Trophoblast cell (in vitro differentiated cells and primary cell): ENCODE data around the gene LYPD1.

ENCODE experiments used
- DNase-seq, 2 donors: peaks; one replicate each; pipeline ENCODE4 v3.0.0-alpha.2; 2016
- H2AFZ ChIP-seq: 2 replicates; pipeline ENCODE4 v1.6.1; 2013; ENCODE audit warnings: low read length, moderate library complexity, mild to moderate bottlenecking; ENCODE audit not compliant: insufficient read depth, poor library complexity
- H2AK5ac ChIP-seq: 2 replicates; pipeline ENCODE4 v1.6.1; 2013; ENCODE audit warnings: mild to moderate bottlenecking, low read length
- H2BK120ac ChIP-seq: 2 replicates; pipeline ENCODE4 v1.6.1; 2013; ENCODE audit warnings: low read length, mild to moderate bottlenecking, moderate library complexity; ENCODE audit not compliant: insufficient read depth, poor library complexity
- H2BK12ac ChIP-seq: 2 replicates; pipeline ENCODE4 v1.6.1; 2013; ENCODE audit warnings: mild to moderate bottlenecking, low read length, moderate library complexity
- H2BK5ac ChIP-seq: 2 replicates; pipeline ENCODE4 v1.6.1; 2013; ENCODE audit warnings: low read length, low read depth, moderate library complexity, mild to moderate bottlenecking; ENCODE audit not compliant: poor library complexity
- H3K14ac ChIP-seq: 2 replicates; pipeline ENCODE4 v1.6.1; 2013; ENCODE audit warnings: mild to moderate bottlenecking, low read length
- H3K18ac ChIP-seq: 2 replicates; pipeline ENCODE4 v1.6.1; 2013; ENCODE audit warnings: mild to moderate bottlenecking, low read length
- H3K23ac ChIP-seq: 2 replicates; pipeline ENCODE4 v1.6.1; 2013; ENCODE audit warnings: low read length
- H3K27ac ChIP-seq: 2 replicates; pipeline ENCODE4 v1.5.1; 2013; ENCODE audit warnings: low read depth, mild to moderate bottlenecking, inconsistent platforms, low read length, moderate library complexity
- H3K27me3 ChIP-seq: 2 replicates; pipeline ENCODE4 v1.6.1; 2013; ENCODE audit warnings: inconsistent platforms, mild to moderate bottlenecking, low read length, moderate library complexity; ENCODE audit not compliant: insufficient read depth
- H3K36me3 ChIP-seq, 2 experiments: 1 replicate in 1 of 2; 2 replicates in 1 of 2; pipeline ENCODE4 v1.6.1; 2013; ENCODE audit warnings: low read length in 2 of 2, mild to moderate bottlenecking in 2 of 2, moderate library complexity in 1 of 2; ENCODE audit not compliant: insufficient read depth in 2 of 2, control insufficient read depth in 1 of 2
- H3K4ac ChIP-seq: 2 replicates; pipeline ENCODE4 v1.6.1; 2013; ENCODE audit warnings: low read depth, mild to moderate bottlenecking, low read length, moderate library complexity
- H3K4me1 ChIP-seq, 2 experiments: 1 replicate in 1 of 2; 2 replicates in 1 of 2; pipeline ENCODE4 v1.6.1; 2013; ENCODE audit warnings: low read length in 2 of 2, mild to moderate bottlenecking in 2 of 2, moderate library complexity in 1 of 2; ENCODE audit not compliant: insufficient read depth in 2 of 2, control insufficient read depth in 1 of 2
- H3K4me2 ChIP-seq: 2 replicates; pipeline ENCODE4 v1.6.1; 2013; ENCODE audit warnings: inconsistent platforms, mild to moderate bottlenecking, low read length, moderate library complexity
- H3K4me3 ChIP-seq: 2 replicates; pipeline ENCODE4 v1.5.1; 2013; ENCODE audit warnings: mild to moderate bottlenecking, low read depth, low read length, inconsistent platforms
- H3K79me1 ChIP-seq: one replicate; pipeline ENCODE4 v1.6.1; 2013; ENCODE audit warnings: low read length
- H3K79me2 ChIP-seq: 2 replicates; pipeline ENCODE4 v1.6.1; 2013; ENCODE audit warnings: low read length, mild to moderate bottlenecking; ENCODE audit not compliant: control insufficient read depth, insufficient read depth, poor library complexity
- H3K9ac ChIP-seq: 2 replicates; pipeline ENCODE4 v1.6.1; 2013; ENCODE audit warnings: mild to moderate bottlenecking, low read length
- H3K9me3 ChIP-seq: 2 replicates; pipeline ENCODE4 v1.6.1; 2013; ENCODE audit warnings: low read depth, mild to moderate bottlenecking, control low read depth, inconsistent platforms, low read length; ENCODE audit not compliant: insufficient read depth
- H4K12ac ChIP-seq: 2 replicates; pipeline ENCODE4 v1.6.1; 2013; ENCODE audit warnings: low read depth, mild to moderate bottlenecking, low read length, moderate library complexity
- H4K8ac ChIP-seq: 2 replicates; pipeline ENCODE4 v1.6.1; 2013; ENCODE audit warnings: low read depth, mild to moderate bottlenecking, low read length, moderate library complexity
- H4K91ac ChIP-seq: one replicate; pipeline ENCODE4 v1.6.1; 2013; ENCODE audit warnings: low read depth, mild to moderate bottlenecking, low read length, moderate library complexity
- WGBS: extraction: QIAGEN DNeasy Blood & Tissue Kit; methylation state at CpG from one replicate; pipeline ENCODE4 v1.1.7; 2013; ENCODE audit warnings: missing lambda C conversion rate; ENCODE audit not compliant: insufficient read length, insufficient coverage; ENCODE audit errors: extremely low coverage; 5-methylcytosine and 5-hydroxymethylcytosine counted together

LYPD1 gene

GRCh38 chr2:132654335-132654734 is 15.7 kb downstream of the LYPD1 start:
- Histone ChIP-seq H3K36me3 (no peaks in the 10 kb centered on the region), H3K18ac (no peak overlapping the region), H3K4ac (no peak overlapping the region), H3K27me3 (no peaks in the 10 kb centered on the region), H3K4me1 (no peaks in the 10 kb centered on the region), H4K8ac (no peak overlapping the region), H3K79me1 (no peaks in the 10 kb centered on the region), H4K12ac (no peak overlapping the region), H2BK5ac (no peak overlapping the region), H3K9me3 (no peaks in the 10 kb centered on the region), H4K91ac (no peak overlapping the region), H2BK12ac (no peak overlapping the region), H3K4me3 (no peak overlapping the region), H2BK120ac (no peak overlapping the region), H2AK5ac (no peak overlapping the region), H3K27ac (no peak overlapping the region), H3K14ac (no peak overlapping the region), H3K9ac (no peak overlapping the region), H3K79me2 (no peaks in the 10 kb centered on the region), H3K4me2 (no peak overlapping the region), H3K23ac (no peak overlapping the region), H2AFZ (no peak overlapping the region)
- DNase-seq, result no peak
- WGBS, result no CpG with 5 or more reads among the region's 4 CpGs

- H3K4me2 ChIP-seq, result no peak overlapping the region
- DNase-seq, result no peak
- H2AK5ac ChIP-seq, result no peak overlapping the region
- H2BK12ac ChIP-seq, result no peak overlapping the region
- no peaks in the 10 kb centered on the region for H3K4me1 ChIP-seq
- no peak overlapping the region for H4K8ac ChIP-seq
- H3K18ac ChIP-seq, result no peak overlapping the region
- no peak overlapping the region for H4K12ac ChIP-seq
- H2AFZ ChIP-seq, result no peak overlapping the region
- no peaks in the 10 kb centered on the region for H3K79me2 ChIP-seq
- no peak overlapping the region for H3K4me3 ChIP-seq
- H3K9me3 ChIP-seq, result no peaks in the 10 kb centered on the region
- no peaks in the 10 kb centered on the region for H3K27me3 ChIP-seq
- no peaks in the 10 kb centered on the region for H3K79me1 ChIP-seq
- no peak overlapping the region for H3K4ac ChIP-seq
- WGBS, result no CpG with 5 or more reads among the region's 8 CpGs
- no peak overlapping the region for H3K27ac ChIP-seq
- H3K14ac ChIP-seq, result no peak overlapping the region
- H3K36me3 ChIP-seq, result no peaks in the 10 kb centered on the region
- H2BK5ac ChIP-seq, result no peak overlapping the region
- no peak overlapping the region for H2BK120ac ChIP-seq
- H3K23ac ChIP-seq, result no peak overlapping the region
- H4K91ac ChIP-seq, result no peak overlapping the region
- H3K9ac ChIP-seq, result no peak overlapping the region
Observed at GRCh38 chr2:132652474-132652873, 17.5 kb downstream of the LYPD1 start.

- H2BK5ac ChIP-seq, result no peak overlapping the region
Observed at GRCh38 chr2:132651115-132652045, 18.6 kb downstream of the LYPD1 start.

GRCh38 chr2:132646540-132647108 is 23.4 kb downstream of the LYPD1 start:
- H3K4me3 ChIP-seq, result no peak overlapping the region
- no peak overlapping the region for H4K12ac ChIP-seq
- DNase-seq, result no peak
- no peaks in the 10 kb centered on the region for H3K27me3 ChIP-seq
- H2BK5ac ChIP-seq, result no peak overlapping the region
- peak overlapping the region; percentile 34 for H4K91ac ChIP-seq
- WGBS, result no CpG with 5 or more reads among the region's 8 CpGs
- H3K4me1 ChIP-seq, result peaks cover 2 to 4% of the 10 kb centered on the region in 2 experiments
- no peak overlapping the region for H2AFZ ChIP-seq
- no peak overlapping the region for H3K9ac ChIP-seq
- no peak overlapping the region for H2BK120ac ChIP-seq
- H2AK5ac ChIP-seq, result no peak overlapping the region
- no peak overlapping the region for H3K4ac ChIP-seq
- H3K79me1 ChIP-seq, result no peaks in the 10 kb centered on the region
- H3K27ac ChIP-seq, result no peak overlapping the region
- H3K18ac ChIP-seq, result no peak overlapping the region
- no peaks in the 10 kb centered on the region for H3K79me2 ChIP-seq
- no peak overlapping the region for H3K14ac ChIP-seq
- no peaks in the 10 kb centered on the region for H3K36me3 ChIP-seq
- H4K8ac ChIP-seq, result no peak overlapping the region
- no peak overlapping the region for H3K4me2 ChIP-seq
- no peak overlapping the region for H2BK12ac ChIP-seq
- H3K23ac ChIP-seq, result no peak overlapping the region
- H3K9me3 ChIP-seq, result no peaks in the 10 kb centered on the region

More at GRCh38 chr2:132651115-132652045, 18.6 kb downstream of the LYPD1 start:
- Histone ChIP-seq H3K18ac (no peak overlapping the region), H4K91ac (no peak overlapping the region), H4K12ac (no peak overlapping the region), H2AFZ (no peak overlapping the region), H2BK12ac (no peak overlapping the region), H3K79me2 (no peaks in the 10 kb centered on the region), H3K36me3 (no peaks in the 10 kb centered on the region), H3K23ac (no peak overlapping the region), H3K79me1 (no peaks in the 10 kb centered on the region), H3K9ac (no peak overlapping the region), H2BK120ac (no peak overlapping the region), H4K8ac (no peak overlapping the region), H3K14ac (no peak overlapping the region), H3K4me2 (no peak overlapping the region), H3K27ac (no peak overlapping the region), H3K27me3 (no peaks in the 10 kb centered on the region), H2AK5ac (no peak overlapping the region), H3K9me3 (no peaks in the 10 kb centered on the region), H3K4ac (no peak overlapping the region), H3K4me3 (no peak overlapping the region), H3K4me1 (peaks cover 2 to 3% of the 10 kb centered on the region in 2 experiments)
- peak; percentile 11 to 56 for DNase-seq
- no CpG with 5 or more reads among the region's 12 CpGs for WGBS
